ENCODE data around the gene LYPD5. TPM values are rescaled to one million over a fixed set of nuclear protein-coding genes. Genes with fewer than 3 reads are reported as not detected.
"Not testable (repeated sequence)": the region's sequence is repeated elsewhere in the genome, so short reads cannot be mapped to it uniquely, and the experiment has no call there.

Gene LYPD5
- polyA plus RNA-seq, 3 donors, result 0.09 to 1.9 (median 0.22) TPM

GRCh38 chr19:43782311-43782660 lies 20.0 kb downstream of the LYPD5 start:
- no peak overlapping the region for H3K27ac ChIP-seq (ENCODE audit: low read depth, low read length)
- 59 to 69% (median 67%) methylated on average over 8 of the region's 8 CpGs for WGBS, 3 donors

GRCh38 chr19:43781630-43782310 lies 20.5 kb downstream of the LYPD5 start:
- H3K27ac ChIP-seq (ENCODE audit: low read depth, low read length), result no peak overlapping the region
- 78 to 90% (median 90%) methylated on average over 14 of the region's 14 CpGs for WGBS, 3 donors

GRCh38 chr19:43780706-43781525 lies 21.3 kb downstream of the LYPD5 start, which contains the start of gene KCNN4:
Gene KCNN4, minus strand, starts transcription at chr19:43780973. Its CDS starts 112 bp downstream, at chr19:43780861.
- H3K27ac ChIP-seq (ENCODE audit: low read depth, low read length), result no peak within 1 kb of the TSS
- WGBS, 3 donors, result 20 to 31% (median 25%) methylated on average over 19 of the region's 19 CpGs

- H3K27ac ChIP-seq (ENCODE audit: low read depth, low read length), result no peak overlapping the region
- WGBS, 3 donors, result 30 to 52% (median 50%) methylated on average over 3 of the region's 3 CpGs
Observed at GRCh38 chr19:43779820-43780219, 22.4 kb downstream of the LYPD5 start.

- WGBS, 3 donors, result 38 to 64% (median 42%) methylated on average over 6 to 16 of the region's 16 CpGs
- no peak overlapping the region for H3K27ac ChIP-seq (ENCODE audit: low read depth, low read length)
Observed at GRCh38 chr19:43779147-43779819, 23.0 kb downstream of the LYPD5 start.

- WGBS, 3 donors, result 76 to 95% (median 78%) methylated on average over 1 of the region's 1 CpG
- H3K27ac ChIP-seq (ENCODE audit: low read depth, low read length), result no peak overlapping the region
Observed at GRCh38 chr19:43778651-43779050, 23.6 kb downstream of the LYPD5 start.

GRCh38 chr19:43777163-43777695 lies 25.0 kb downstream of the LYPD5 start:
- 3 to 10% (median 8%) methylated on average over 4 of the region's 4 CpGs for WGBS, 3 donors
- no peak overlapping the region for H3K27ac ChIP-seq (ENCODE audit: low read depth, low read length)

GRCh38 chr19:43776286-43776685 lies 26.0 kb downstream of the LYPD5 start:
- H3K27ac ChIP-seq (ENCODE audit: low read depth, low read length), result no peak overlapping the region
- 66 to 75% (median 75%) methylated on average over 11 of the region's 11 CpGs for WGBS, 3 donors

GRCh38 chr19:43775299-43775890 lies 26.9 kb downstream of the LYPD5 start:
- no peak overlapping the region for H3K27ac ChIP-seq (ENCODE audit: low read depth, low read length)
- 88 to 95% (median 94%) methylated on average over 7 of the region's 7 CpGs for WGBS, 3 donors

GRCh38 chr19:43774940-43775258 lies 27.3 kb downstream of the LYPD5 start:
- 67 to 71% (median 70%) methylated on average over 11 of the region's 11 CpGs for WGBS, 3 donors
- H3K27ac ChIP-seq (ENCODE audit: low read depth, low read length), result not testable (repeated sequence)

GRCh38 chr19:43774103-43774939 lies 27.9 kb downstream of the LYPD5 start:
- no peak overlapping the region for H3K27ac ChIP-seq (ENCODE audit: low read depth, low read length)
- WGBS, 3 donors, result 11 to 39% (median 28%) methylated on average over 51 to 63 of the region's 63 CpGs

- no peak overlapping the region for H3K27ac ChIP-seq (ENCODE audit: low read depth, low read length)
- 71 to 86% (median 80%) methylated on average over 5 of the region's 5 CpGs for WGBS, 3 donors
Observed at GRCh38 chr19:43773725-43774102, 28.5 kb downstream of the LYPD5 start.

- 89 to 95% (median 90%) methylated on average over 14 of the region's 14 CpGs for WGBS, 3 donors
- no peak overlapping the region for H3K27ac ChIP-seq (ENCODE audit: low read depth, low read length)
Observed at GRCh38 chr19:43769256-43769655, 33.0 kb downstream of the LYPD5 start.

- 48 to 65% (median 52%) methylated on average over 15 of the region's 15 CpGs for WGBS, 3 donors
- H3K27ac ChIP-seq (ENCODE audit: low read depth, low read length), result no peak overlapping the region
Observed at GRCh38 chr19:43768273-43769050, 33.8 kb downstream of the LYPD5 start.

- WGBS, 3 donors, result 50 to 63% (median 59%) methylated on average over 1 of the region's 1 CpG
- H3K27ac ChIP-seq (ENCODE audit: low read depth, low read length), result no peak overlapping the region
Observed at GRCh38 chr19:43767818-43768217, 34.4 kb downstream of the LYPD5 start.

GRCh38 chr19:43767316-43767715 lies 34.9 kb downstream of the LYPD5 start:
- H3K27ac ChIP-seq (ENCODE audit: low read depth, low read length), result no peak overlapping the region

GRCh38 chr19:43766755-43767043 lies 35.5 kb downstream of the LYPD5 start:
- H3K27ac ChIP-seq (ENCODE audit: low read depth, low read length), result no peak overlapping the region
- WGBS, 3 donors, result 61 to 91% (median 88%) methylated on average over 4 of the region's 4 CpGs

More at GRCh38 chr19:43767316-43767715, 34.9 kb downstream of the LYPD5 start:
- WGBS, 3 donors, result 76 to 83% (median 81%) methylated on average over 7 of the region's 7 CpGs

All from adipose tissue (tissue), 3 donors.